HepG2 (cell line): ENCODE results near the gene SYVN1. TPM values are rescaled to one million over a fixed set of nuclear protein-coding genes. Genes with fewer than 3 reads are reported as not detected.

Source experiments
- FOXM1 ChIP-seq: sonication (generic); formaldehyde crosslinking; IDR thresholded peaks from 2 replicates; pipeline ENCODE4 v1.5.0; 2020; ENCODE audit warnings: missing genetic modification reagents
- GPN1 ChIP-seq: sonication (generic); formaldehyde crosslinking; IDR thresholded peaks from 2 replicates; pipeline ENCODE4 v1.5.1; 2020; ENCODE audit warnings: missing genetic modification reagents, borderline replicate concordance
- GZF1 ChIP-seq: sonication (generic); formaldehyde crosslinking; IDR thresholded peaks from 2 replicates; pipeline ENCODE4 v1.5.1; 2020; ENCODE audit warnings: mild to moderate bottlenecking, missing genetic modification reagents
- HCFC1 ChIP-seq: fragments of 150-350 bp; IDR thresholded peaks from 2 replicates; pipeline ENCODE4 v1.6.1; 2014; ENCODE audit warnings: low read depth, low read length
- HOXA9 ChIP-seq: sonication (generic); formaldehyde crosslinking; IDR thresholded peaks from 2 replicates; pipeline ENCODE4 v1.8.1; 2022; ENCODE audit warnings: missing genetic modification reagents, mild to moderate bottlenecking, moderate library complexity, borderline replicate concordance
- JUNB ChIP-seq: sonication (generic); formaldehyde crosslinking; IDR thresholded peaks from 2 replicates; pipeline ENCODE4 v1.8.0; 2022; ENCODE audit warnings: missing genetic modification reagents, mild to moderate bottlenecking, borderline replicate concordance
- MEF2D ChIP-seq: sonication (generic); formaldehyde crosslinking; IDR thresholded peaks from 2 replicates; pipeline ENCODE4 v1.5.1; 2020; ENCODE audit warnings: mild to moderate bottlenecking, missing genetic modification reagents
- MTF1 ChIP-seq: sonication (generic); formaldehyde crosslinking; IDR thresholded peaks from 2 replicates; pipeline ENCODE4 v1.5.0; 2020; ENCODE audit warnings: missing genetic modification reagents
- TCF12 ChIP-seq, 2 experiments: fragments of 450-650 bp in 1 of 2; sonication (generic) in 1 of 2; formaldehyde crosslinking in 1 of 2; IDR thresholded peaks; 2 replicates each; pipeline versions ENCODE4 v1.6.1 to v1.8.0; 2017 to 2022; ENCODE audit warnings: antibody characterized with exemption in 1 of 2, mild to moderate bottlenecking in 1 of 2, missing genetic modification reagents in 1 of 2, moderate library complexity in 1 of 2
- TSC22D2 ChIP-seq: sonication (generic); formaldehyde crosslinking; IDR thresholded peaks from 2 replicates; pipeline ENCODE4 v1.5.1; 2020; ENCODE audit warnings: missing genetic modification reagents, mild to moderate bottlenecking, borderline replicate concordance
- ZBTB7A ChIP-seq: sonication (generic); formaldehyde crosslinking; IDR thresholded peaks from 2 replicates; pipeline ENCODE4 v1.8.0; 2022; ENCODE audit warnings: mild to moderate bottlenecking, missing genetic modification reagents
- ZNF251 ChIP-seq: sonication (generic); formaldehyde crosslinking; IDR thresholded peaks from 2 replicates; pipeline ENCODE4 v1.9.0; 2021; ENCODE audit warnings: mild to moderate bottlenecking, missing genetic modification reagents
- ZNF451 ChIP-seq: sonication (generic); formaldehyde crosslinking; IDR thresholded peaks from 2 replicates; pipeline ENCODE4 v1.5.0; 2020; ENCODE audit warnings: mild to moderate bottlenecking, missing genetic modification reagents
- ZNF468 ChIP-seq: sonication (generic); formaldehyde crosslinking; IDR thresholded peaks from 2 replicates; pipeline ENCODE4 v1.8.0; 2022; ENCODE audit warnings: mild to moderate bottlenecking, moderate library complexity, missing genetic modification reagents
- ZNF550 ChIP-seq: sonication (generic); formaldehyde crosslinking; IDR thresholded peaks from 2 replicates; pipeline ENCODE4 v1.4.0; 2020; ENCODE audit warnings: mild to moderate bottlenecking, missing genetic modification reagents, borderline replicate concordance
- polyA plus RNA-seq, 8 experiments: library from polyadenylated mRNA; depleted of rRNA in 3 of 8; stranded (reverse) in 7 of 8; unstranded in 1 of 8; fragments of >200 nt; fragmentation: Illumina TruSeq in 4 of 8; extraction: Trizol in 4 of 8; gene quantifications; 2 replicates each; pipeline versions ENCODE4 v1.2.1 to v1.2.3, GENCODE V29; 2011 to 2016; ENCODE audit warnings: low read depth in 4 of 8, missing spikeins in 1 of 8, mixed read lengths in 1 of 8; ENCODE audit not compliant: insufficient read depth in 1 of 8
- total RNA-seq, 5 experiments: library from RNA; depleted of rRNA; stranded (reverse); fragments of >200 nt; fragmentation: Illumina TruSeq; extraction: Trizol; gene quantifications; 2 replicates each; pipeline ENCODE4 v1.2.3, GENCODE V29; 2016; ENCODE audit warnings: low read depth in 1 of 5
- TF ChIP-seq, protein P1 (sequence below): sonication (generic); formaldehyde crosslinking; IDR thresholded peaks from 2 replicates; pipeline ENCODE4 v1.4.0; 2020; ENCODE audit warnings: missing genetic modification reagents, borderline replicate concordance
- TF ChIP-seq, protein P2 (sequence below): sonication (generic); formaldehyde crosslinking; IDR thresholded peaks from 2 replicates; pipeline ENCODE4 v1.9.0; 2021; ENCODE audit warnings: missing genetic modification reagents, borderline replicate concordance
- TF ChIP-seq, protein P3 (sequence below): IDR thresholded peaks from 2 replicates; pipeline ENCODE4 v1.6.1; 2016
- TF ChIP-seq, protein P4 (sequence below): sonication (generic); formaldehyde crosslinking; IDR thresholded peaks from 2 replicates; pipeline ENCODE4 v1.5.0; 2020; ENCODE audit warnings: mild to moderate bottlenecking, missing genetic modification reagents, borderline replicate concordance

SYVN1 gene
- total and polyA plus RNA-seq, 2 of the 13 experiments (the other 11 are each of a cell fraction or from before 2014, with no cell fraction given) = 10.3 to 22.5 TPM

DNA sequence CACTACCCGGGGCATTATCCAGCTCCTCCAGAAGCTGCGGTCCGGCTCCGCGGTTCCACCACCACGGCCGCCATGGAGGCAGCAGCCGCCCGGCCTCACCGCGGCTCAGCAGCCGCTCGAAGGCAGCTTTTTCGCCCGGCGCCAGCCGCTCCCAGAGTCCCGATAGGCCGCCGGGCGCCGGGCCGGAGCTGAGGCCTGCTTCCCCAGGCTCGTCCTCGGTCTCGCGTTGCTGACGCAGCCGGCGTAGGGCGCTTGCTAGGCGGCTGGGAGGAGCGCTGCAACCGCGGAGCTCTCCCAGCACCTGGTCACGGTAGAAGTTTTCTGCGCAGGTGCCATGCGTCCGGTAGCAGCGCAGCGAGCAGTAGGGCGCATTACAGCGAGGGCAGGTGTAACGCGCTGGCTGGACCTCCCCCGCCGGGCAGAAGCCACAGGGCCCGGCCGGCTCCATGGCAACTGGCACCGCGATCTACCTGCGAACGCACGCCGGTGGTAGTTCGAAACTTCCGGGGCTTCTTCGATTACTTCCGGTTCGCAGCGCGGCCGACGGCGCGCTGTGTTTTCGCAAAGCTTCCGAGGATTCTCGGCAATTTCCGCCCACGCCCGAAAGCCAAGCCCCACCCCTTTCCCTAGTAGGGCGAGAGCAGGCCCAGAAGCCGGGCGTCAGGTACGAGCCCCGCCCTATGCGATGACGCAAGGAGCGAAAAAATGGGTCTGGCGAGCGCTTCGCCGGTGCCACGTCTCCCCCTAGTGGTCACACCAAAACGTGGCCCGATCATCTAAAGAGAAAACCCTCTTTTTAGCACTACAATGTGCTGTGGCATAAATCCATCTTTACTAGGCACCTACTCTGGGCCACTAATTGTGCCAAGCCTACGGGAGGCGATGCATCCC lies 16.9 kb downstream of the SYVN1 start, which contains the start of gene ZNHIT2 (continued):
- TF ChIP-seq, protein P1, sequence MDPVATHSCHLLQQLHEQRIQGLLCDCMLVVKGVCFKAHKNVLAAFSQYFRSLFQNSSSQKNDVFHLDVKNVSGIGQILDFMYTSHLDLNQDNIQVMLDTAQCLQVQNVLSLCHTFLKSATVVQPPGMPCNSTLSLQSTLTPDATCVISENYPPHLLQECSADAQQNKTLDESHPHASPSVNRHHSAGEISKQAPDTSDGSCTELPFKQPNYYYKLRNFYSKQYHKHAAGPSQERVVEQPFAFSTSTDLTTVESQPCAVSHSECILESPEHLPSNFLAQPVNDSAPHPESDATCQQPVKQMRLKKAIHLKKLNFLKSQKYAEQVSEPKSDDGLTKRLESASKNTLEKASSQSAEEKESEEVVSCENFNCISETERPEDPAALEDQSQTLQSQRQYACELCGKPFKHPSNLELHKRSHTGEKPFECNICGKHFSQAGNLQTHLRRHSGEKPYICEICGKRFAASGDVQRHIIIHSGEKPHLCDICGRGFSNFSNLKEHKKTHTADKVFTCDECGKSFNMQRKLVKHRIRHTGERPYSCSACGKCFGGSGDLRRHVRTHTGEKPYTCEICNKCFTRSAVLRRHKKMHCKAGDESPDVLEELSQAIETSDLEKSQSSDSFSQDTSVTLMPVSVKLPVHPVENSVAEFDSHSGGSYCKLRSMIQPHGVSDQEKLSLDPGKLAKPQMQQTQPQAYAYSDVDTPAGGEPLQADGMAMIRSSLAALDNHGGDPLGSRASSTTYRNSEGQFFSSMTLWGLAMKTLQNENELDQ (CRISPR knock-in tag) = no peak
- TF ChIP-seq ZNF251 (CRISPR knock-in tag) (peak; percentile 86; the same call in 1 of the 2 replicates), HCFC1 (peak; percentile 69), JUNB (CRISPR knock-in tag) (no peak), FOXM1 (CRISPR knock-in tag) (0 out of 2 replicates have a peak, but pooled peaks have one; percentile 26), MTF1 (CRISPR knock-in tag) (0 out of 2 replicates have a peak, but pooled peaks have one; percentile 44), HOXA9 (CRISPR knock-in tag) (no peak), ZNF550 (CRISPR knock-in tag) (no peak), GPN1 (CRISPR knock-in tag) (no peak), ZNF451 (CRISPR knock-in tag) (peak; percentile 85), GZF1 (CRISPR knock-in tag) (no peak), ZNF468 (CRISPR knock-in tag) (no peak), ZBTB7A (CRISPR knock-in tag) (peak; percentile 39; the same call in 1 of the 2 replicates), TSC22D2 (0 out of 2 replicates have a peak, but pooled peaks have one; percentile 10), TCF12 (IDR thresholded peaks at IDR 0.05) (no peak), TCF12 (CRISPR knock-in tag; IDR thresholded peaks at IDR 0.05) (0 out of 2 replicates have a peak, but pooled peaks have one; percentile 40), MEF2D (CRISPR knock-in tag) (peak; percentile 75)
- TF ChIP-seq, protein P2, sequence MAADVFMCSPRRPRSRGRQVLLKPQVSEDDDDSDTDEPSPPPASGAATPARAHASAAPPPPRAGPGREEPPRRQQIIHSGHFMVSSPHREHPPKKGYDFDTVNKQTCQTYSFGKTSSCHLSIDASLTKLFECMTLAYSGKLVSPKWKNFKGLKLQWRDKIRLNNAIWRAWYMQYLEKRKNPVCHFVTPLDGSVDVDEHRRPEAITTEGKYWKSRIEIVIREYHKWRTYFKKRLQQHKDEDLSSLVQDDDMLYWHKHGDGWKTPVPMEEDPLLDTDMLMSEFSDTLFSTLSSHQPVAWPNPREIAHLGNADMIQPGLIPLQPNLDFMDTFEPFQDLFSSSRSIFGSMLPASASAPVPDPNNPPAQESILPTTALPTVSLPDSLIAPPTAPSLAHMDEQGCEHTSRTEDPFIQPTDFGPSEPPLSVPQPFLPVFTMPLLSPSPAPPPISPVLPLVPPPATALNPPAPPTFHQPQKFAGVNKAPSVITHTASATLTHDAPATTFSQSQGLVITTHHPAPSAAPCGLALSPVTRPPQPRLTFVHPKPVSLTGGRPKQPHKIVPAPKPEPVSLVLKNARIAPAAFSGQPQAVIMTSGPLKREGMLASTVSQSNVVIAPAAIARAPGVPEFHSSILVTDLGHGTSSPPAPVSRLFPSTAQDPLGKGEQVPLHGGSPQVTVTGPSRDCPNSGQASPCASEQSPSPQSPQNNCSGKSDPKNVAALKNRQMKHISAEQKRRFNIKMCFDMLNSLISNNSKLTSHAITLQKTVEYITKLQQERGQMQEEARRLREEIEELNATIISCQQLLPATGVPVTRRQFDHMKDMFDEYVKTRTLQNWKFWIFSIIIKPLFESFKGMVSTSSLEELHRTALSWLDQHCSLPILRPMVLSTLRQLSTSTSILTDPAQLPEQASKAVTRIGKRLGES (CRISPR knock-in tag) = no peak
- TF ChIP-seq, protein P3, sequence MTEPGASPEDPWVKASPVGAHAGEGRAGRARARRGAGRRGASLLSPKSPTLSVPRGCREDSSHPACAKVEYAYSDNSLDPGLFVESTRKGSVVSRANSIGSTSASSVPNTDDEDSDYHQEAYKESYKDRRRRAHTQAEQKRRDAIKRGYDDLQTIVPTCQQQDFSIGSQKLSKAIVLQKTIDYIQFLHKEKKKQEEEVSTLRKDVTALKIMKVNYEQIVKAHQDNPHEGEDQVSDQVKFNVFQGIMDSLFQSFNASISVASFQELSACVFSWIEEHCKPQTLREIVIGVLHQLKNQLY (CRISPR knock-in tag) = no peak
- TF ChIP-seq, protein P4, sequence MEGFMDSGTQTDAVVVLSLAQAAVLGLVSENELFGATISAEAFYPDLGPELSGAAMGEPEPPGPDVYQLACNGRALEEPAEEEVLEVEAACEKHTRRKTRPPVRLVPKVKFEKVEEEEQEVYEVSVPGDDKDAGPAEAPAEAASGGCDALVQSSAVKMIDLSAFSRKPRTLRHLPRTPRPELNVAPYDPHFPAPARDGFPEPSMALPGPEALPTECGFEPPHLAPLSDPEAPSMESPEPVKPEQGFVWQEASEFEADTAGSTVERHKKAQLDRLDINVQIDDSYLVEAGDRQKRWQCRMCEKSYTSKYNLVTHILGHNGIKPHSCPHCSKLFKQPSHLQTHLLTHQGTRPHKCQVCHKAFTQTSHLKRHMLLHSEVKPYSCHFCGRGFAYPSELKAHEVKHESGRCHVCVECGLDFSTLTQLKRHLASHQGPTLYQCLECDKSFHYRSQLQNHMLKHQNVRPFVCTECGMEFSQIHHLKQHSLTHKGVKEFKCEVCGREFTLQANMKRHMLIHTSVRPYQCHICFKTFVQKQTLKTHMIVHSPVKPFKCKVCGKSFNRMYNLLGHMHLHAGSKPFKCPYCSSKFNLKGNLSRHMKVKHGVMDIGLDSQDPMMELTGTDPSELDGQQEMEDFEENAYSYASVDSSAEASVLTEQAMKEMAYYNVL (CRISPR knock-in tag) = peak; percentile 31; the same call in 1 of the 2 replicates
